Activated CD4-positive, alpha-beta T cell treated with anti-CD3 and anti-CD28 coated beads, Interleukin-2, amount 50 U/mL, for 16 hours (primary cell): ENCODE results near the gene CLPX.
A peak's percentile ranks its signal among the peaks of the same experiment; 100 is the strongest.
"Not testable (repeated sequence)": the region's sequence is repeated elsewhere in the genome, so short reads cannot be mapped to it uniquely, and the experiment has no call there.

Source experiments
- DNase-seq: peaks from one replicate; pipeline ENCODE4 v3.0.0-alpha.2; 2020

Gene CLPX

DNA sequence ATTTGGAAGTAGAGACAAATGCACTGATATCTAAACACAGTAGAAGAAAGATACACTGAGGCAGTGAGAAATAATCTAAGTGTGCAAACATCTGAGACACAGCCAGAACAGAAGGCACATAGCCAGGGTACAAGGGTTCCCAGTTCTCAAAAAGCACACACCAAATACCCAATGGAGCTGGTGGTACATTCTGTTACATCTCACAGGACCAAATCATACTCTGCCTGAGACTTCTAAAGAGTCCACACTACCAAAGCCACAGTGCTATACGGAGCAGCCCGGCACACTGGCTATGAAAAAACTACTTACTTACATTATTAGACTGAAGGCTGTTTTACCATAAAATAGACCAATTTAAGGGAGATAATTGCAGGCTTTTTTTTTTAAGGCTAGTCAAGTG is 19.3 kb downstream of the CLPX start:
- DNase-seq, result no peak

DNA sequence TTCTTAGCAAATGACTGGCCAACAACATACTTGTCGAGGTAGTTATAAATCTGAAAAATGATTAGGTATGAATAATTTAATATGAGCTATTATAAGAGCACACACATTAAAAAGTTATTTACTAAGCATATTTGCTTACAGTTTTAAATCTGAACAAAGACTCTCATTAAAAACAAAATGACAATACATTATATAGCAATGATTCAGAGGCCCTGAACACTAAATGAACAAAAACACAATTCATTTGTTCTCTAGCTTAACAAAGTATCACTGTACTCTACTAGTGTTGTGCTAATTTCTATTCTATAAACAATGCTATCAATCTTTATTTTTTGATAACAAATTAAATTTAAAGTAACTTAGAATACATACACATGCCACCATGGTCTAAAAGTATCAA is 21.0 kb downstream of the CLPX start:
- DNase-seq, result no peak

DNA sequence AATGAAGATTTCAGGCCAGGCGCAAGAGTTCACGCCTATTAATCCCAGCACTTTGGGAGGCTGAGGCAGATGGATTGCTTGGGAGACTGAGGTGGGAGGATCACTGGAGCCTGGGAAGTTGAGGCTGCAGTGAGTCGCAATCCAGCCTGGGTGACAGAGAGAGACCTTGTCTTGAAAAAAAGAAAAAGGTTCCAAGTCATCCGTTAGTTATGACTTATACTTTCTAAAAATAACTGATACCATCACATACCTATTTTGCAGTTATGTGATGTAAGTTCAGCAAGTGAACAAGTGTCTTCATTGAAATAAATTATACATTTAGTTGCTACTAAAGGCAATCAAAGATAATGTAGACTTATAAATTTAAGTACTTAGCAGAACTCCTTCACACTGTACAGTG is 22.1 kb downstream of the CLPX start:
- no peak for DNase-seq

DNA sequence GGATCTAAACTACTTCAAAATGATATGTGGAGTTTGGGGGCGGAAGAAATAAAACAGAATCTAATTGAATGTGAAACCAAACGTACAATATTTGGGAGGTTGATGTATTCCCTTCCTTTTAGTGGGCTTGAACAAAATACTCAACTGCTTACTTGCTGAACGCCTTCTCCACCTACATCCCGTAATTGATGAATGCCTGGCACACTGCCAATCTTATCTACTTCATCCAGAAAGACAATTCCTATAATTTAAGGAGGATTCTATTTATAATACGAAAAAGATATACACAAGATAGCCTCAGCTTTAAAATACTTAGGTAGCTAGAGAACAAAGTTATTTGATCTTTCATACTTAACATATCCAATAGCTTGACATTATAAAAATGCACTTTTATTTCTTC is 28.4 kb downstream of the CLPX start:
- DNase-seq, result no peak

DNA sequence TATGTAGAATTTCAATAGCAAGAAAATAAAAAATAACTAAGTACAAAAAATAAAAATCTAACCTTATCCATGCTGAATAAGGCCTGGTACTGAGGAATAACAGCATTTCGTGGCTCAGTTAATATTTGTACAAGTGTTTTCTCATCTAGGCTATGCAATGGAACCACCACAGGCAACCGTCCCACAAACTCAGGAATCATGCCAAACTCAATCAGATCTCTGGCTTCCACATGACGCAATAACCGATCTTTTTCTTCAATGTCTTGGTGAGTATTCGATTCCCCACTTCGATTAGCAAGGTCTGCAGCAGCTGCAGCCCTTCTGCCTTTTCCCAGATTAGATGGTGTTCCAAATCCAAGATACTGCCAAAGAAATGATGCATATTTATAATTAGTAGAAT is 30.4 kb downstream of the CLPX start:
- DNase-seq, result no peak

DNA sequence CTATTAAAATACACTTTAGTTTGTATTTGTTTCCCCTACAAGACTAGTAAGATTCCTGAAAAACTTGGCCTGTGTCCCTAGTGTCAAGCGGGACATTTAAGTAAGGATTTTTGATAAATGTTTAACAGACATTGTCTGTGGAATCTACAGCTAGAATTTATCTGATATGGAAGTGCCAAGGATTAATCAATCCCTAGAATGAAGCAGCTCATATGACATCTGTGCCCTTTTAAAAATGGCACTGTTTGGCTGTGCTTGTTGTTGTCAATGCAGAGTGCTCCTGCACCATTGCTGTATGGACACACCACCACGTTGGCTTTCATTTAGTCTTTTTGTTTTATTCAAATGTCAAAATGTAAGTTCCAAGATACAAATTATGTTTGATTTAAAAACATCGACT is 37.2 kb downstream of the CLPX start:
- no peak for DNase-seq

DNA sequence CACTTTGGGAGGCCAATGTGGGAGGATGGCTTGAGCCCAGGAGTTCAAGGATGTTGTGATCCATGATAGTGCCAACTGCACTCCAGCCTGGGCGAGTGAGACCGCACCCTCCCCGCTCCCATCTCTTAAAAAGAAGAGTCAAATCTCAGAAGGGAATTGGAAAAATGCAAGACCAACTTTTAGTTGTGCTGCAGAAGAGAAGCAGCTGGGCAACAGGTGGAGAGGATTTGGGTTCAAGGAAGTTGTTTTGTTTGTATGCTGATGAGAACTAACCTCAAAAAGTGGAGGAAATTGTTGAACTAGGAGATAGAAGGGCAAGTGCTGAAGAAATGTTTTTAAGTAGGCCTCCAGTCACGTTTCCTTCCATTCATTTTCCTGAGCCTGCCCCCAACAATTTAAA is 38.7 kb downstream of the CLPX start:
- DNase-seq, result no peak

DNA sequence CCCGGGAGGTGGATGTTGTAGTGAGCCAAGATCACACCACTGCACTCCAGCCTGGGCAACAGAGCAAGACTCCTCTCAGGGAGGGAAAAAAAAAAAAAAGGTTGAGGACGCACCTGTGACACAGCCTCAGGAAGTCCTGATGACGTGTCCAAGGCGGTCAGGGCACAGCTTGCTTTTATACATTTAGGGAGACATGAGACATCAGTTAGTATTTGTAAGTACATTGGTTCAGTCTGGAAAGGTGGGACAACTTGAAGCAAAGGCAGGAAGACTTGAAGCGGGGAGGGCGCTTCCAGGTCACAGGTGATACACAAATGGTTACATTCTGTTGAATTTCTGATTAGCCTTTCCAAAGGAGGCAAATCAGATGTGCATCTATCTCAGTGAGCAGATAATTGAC is 46.5 kb downstream of the CLPX start:
- DNase-seq, result not testable (repeated sequence)

DNA sequence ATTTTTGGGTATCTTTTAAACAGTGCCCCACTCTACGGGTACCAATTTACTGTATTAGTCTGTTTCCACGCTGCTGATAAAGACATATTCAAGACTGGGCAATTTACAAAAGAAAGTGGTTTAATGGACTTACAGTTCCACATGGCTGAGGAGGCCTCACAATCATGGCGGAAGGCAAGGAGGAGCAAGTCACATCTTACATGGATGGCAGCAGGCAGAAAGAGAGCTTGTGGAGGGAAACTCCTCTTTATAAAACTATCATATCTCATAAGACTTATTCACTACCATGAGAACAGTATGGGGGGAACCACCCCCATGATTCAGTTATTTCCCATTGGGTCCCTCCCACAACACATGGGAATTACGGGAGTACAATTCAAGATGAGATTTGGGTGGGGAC is 47.2 kb downstream of the CLPX start:
- not testable (repeated sequence) for DNase-seq

DNA sequence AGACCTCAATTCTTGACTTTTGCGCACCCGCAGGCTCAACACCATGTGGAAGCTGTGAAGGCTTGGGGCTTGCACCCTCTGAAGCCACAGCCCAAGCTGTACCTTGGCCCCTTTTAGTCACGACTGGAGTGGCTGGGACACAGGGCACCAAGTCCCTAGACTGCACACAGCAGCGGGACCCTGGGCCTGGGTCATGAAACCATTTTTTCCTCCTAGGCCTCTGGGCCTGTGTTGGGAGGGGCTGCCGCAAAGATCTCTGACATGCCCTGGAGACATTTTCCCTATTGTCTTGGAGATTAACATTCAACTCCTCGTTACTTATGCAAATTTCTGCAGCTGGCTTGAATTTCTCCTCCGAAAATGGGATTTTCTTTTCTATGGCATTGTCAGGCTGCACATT is 48.1 kb downstream of the CLPX start:
- not testable (repeated sequence) for DNase-seq

DNA sequence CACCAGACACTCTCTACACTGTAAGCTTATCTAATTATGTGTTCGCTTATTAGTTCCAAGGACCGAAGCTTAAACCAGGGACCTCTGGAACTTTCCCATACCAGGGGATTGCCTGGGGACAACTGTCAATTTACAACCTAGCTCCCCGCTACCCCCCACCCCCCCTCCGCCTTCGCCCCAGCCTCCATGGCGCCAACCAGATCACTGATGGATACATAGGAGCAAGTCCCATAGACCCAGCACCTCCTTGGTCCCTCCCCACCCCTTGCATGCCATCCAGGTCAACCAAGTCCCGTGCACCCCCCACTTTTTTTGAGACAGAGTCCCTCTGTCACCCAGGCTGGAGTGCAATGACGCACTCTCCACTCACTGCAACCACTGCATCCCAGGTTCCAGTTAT is 50.6 kb downstream of the CLPX start:
- DNase-seq, result no peak

DNA sequence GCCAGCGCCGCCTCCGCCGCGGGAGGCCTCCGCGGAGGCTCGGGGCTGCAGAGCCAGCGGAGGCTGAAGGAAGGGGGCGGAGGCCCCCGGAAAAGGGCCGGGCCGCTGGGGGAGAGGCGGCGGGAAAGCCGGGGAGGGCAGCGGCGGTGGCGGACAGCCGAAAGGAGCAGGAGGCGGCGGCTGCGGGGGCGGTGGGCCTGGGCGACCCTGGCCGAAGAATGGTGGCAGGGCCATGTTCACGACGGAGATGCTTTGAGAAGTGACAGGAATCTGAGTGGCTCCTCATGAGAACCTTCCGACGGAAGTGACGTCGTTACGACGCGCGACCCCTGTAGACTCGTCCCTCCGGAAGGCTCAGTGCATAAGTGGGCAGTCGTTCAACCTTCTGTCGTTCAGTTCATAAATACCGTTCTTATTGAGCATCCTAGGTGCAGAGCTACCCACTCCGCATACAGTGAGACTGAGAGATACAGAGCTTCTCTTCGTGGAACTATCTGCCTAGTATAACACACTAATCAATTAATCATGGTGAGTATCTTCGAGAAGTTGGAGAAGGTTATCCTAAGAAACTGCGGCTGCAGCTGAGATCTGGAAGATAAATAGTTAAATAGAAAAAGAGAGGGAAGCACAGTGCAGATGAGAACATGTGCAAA is 51.5 kb downstream of the CLPX start, which contains the start of gene PDCD7:
TSS of gene PDCD7 (minus strand) at position 261 of the 653 bp plus-strand sequence. CDS start at position 234, 27 bp downstream.
- DNase-seq, result peak; percentile 93

DNA sequence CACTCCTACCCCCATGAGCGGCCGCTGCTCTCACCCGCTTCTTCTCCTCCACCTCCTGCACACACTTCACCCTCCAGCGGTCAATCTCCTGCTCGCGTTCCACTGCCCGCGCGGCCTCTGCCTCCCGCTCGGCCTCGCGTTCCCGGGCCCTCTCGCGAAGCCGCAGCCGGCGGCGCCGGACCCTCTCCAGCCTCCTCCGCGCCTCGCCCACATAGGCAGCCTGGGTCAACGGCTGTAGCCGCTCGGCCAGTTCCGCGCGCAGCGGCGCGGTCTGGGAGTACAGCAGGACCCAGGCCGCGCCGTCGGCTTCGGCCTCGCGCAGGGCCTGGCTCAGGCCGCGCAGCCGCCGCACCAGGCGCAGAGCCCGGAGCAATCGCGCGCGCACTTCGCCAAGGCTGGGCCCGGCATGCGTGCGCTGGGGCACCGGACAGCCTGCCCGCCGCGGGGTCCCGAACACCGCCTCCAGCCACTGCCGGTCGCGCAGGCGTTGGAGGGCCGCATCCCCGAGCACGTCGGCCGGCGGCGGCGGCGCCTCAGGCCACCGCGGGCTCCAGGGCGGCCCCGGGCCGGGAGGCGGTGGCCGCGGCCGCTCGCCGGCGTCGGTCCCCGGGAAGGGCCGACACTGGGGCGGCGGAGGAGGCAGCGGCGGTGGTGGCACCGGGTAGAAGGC is 52.1 kb downstream of the CLPX start:
- peak; percentile 21 for DNase-seq

DNA sequence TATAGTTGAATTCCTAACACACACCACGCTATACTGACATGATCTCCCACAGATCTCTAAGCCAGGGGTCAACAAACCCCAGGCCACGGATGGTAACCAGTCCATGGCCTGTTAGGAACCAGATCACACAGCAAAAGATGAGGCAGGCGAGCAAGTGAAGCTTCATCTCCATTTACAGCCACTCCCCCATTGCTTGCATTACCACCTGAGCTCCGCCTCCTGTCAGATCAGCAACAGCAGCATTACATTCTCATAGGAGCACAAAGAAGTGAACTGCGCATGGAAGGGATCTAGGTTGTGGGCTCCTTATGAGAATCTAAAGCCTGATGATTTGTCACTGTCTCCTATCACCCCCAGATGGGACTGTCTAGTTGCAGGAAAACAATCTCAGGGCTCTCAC is 54.2 kb downstream of the CLPX start:
- DNase-seq, result peak; percentile 8

DNA sequence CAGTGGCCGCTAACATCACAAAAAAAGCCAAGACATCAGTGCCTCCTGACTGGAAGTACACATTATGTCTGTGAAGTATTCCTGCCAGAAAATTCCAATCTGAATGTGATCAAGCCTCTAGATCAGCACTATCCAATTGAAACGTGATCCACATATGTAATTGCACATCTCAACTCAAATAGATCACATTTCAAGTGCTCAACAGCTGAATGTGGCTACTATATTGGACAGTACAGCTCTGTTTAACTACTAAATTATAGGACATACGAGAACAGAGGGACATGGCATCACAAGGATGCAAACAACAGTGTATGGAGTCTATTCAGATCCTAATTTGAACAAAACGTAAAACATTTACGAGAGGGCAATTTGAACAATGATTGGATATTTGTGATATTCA is 69.6 kb downstream of the CLPX start:
- no peak for DNase-seq

DNA sequence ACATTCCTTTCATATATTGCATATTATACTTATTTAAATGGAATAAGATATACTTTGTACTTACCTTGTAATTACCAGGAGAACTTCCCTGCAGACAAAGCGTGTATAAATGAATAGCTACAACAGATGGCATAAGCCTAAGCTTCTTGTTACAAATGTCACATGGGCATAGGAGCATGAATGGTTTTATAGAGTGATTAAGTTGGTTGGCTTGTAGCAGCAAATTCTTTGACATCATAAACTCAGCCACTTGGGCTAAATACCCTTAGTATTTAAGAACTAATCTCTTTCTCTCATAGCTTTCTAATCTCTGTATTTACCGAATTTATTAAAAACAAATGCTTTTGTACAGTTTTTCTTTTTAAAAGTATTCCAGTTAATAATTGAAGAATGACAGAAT is 70.1 kb downstream of the CLPX start, which contains the start of gene UBAP1L:
TSS of gene UBAP1L (minus strand) at position 115 of the 400 bp plus-strand sequence. CDS start 8,985 bp downstream, outside the sequence.
- DNase-seq, result no peak

DNA sequence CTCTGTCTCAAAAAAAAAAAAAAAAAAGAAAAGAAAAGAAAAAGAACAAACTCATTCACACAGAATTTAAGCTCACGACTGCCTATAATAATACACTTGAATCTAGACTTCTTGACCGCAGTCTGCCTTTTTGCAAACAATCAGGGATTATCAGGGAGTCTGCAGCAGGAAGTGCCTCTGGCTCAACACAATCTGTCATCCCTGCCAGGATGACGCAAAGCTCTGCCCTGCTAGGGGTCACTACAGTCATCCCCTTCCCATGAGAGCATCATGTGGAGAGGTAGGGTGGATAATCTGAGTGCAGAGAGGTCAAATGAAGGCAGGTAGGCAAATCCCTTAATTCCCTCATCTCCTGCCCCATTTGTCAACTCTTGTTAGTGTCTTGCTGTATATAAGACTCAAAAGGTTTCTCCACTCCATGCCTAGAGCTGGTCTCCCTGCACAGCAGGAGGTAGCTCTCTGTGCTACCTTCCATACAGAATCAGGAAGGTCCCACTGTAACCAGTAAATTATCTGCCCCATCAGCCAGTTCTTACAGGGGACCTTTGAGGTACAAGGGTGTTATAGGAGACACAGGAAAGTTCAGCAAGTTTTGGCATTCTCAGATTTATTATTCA is 74.4 kb downstream of the CLPX start:
- DNase-seq, result no peak

DNA sequence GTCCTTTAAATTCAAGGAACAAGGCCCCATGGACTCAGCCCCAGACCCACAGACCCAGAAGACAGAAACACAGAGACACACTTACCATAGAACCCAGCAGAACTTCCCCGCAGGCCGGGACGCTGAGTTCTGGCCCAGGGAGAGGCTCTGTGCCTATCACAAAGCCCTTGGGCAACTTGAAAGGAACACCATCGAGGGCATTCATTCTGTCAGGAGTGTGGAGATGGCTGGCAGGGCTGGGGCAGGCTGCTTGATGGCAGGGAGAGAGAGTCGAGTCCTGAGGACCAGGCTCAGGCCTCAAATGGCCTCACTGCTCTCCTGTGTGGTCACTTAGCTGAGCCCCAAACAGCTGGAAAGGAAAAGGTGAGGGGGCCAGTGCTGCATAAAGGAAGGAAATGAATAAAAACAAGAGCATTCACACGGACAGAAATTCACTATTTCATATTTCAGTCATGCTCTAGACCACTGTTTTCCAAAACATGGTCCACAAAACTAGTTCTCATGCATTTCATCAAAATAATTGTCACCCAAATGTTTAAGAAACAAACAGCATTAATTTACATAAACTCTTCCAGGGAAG is 79.0 kb downstream of the CLPX start:
- peak; percentile 20 for DNase-seq

DNA sequence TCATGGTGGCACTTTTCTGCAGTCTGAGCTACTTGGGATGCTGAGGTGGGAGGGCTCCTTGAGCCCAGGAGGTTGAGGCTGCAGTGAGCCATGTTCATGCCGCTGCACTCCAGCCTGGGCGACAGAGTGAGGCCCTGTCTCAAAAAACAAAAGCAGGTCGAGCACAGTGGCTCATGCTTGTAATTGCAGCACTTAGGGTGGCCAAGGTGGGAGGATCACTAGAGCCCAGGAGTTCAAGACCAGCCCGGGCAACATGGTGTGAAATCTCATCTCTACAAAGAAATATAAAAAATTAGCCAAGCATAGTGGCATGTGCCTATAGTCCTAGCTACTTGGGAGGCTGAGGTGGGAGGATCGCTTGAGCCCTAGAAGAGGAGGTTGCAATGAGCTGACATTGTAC is 80.1 kb downstream of the CLPX start:
- no peak for DNase-seq

DNA sequence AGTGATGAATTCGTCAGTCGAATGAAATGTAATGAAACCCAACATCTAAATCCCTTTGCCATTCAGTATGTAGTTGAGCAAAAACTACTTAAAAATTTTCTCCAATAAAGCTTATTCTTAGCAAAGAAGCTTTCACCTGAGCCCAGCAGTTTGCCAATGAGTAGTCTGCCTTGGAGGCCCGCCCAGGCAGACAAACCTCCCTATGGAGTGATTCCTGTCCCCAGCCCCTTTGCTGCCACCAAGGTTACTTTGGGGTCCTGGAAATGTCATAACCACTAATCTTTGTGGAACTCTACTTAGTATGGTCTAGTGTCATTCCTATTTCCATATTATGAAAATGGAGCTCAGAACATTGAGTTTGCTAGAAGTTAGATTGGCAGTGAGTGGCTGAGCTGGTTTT is 82.2 kb downstream of the CLPX start:
- DNase-seq, result no peak

DNA sequence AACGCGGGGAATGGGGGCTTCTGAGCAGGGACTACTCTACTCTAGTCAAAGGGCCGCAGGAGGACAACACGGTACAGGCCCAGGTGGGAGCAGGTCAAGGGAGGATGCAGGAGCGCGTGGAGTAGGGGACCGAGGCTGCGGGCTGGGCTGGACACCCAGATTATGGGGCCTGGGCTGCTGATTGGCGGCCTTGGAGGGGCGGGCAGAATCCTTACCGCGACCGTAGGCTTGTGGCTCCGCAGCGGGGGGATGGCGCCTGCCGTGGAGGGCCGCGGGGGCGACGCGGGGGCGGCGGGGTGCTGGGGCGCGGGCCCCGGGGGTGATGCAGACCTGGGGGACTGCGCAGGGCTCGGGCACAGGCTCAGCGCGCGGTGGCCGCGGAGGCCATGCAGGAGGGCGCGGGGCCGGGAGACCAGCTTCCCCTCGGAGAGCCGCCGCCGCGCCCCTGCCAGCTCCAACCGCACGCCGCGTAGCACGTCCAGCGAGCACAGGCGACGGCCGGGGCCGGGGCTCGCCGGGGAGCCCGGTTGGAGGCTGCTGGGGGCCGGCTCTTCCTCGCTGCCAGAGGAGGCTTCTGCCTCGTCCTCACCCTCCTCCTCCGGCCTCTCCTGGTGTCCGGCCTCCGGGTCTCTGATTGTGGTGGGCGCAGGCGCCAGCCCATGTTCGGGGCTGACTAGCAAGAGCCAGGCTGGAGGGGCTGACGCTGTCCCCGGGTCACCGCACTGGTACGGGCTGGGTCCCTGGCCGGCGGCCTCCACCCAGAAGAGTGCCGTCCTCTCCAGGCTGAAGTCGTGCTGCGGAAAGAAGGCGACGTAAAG is 83.0 kb downstream of the CLPX start:
- no peak for DNase-seq

DNA sequence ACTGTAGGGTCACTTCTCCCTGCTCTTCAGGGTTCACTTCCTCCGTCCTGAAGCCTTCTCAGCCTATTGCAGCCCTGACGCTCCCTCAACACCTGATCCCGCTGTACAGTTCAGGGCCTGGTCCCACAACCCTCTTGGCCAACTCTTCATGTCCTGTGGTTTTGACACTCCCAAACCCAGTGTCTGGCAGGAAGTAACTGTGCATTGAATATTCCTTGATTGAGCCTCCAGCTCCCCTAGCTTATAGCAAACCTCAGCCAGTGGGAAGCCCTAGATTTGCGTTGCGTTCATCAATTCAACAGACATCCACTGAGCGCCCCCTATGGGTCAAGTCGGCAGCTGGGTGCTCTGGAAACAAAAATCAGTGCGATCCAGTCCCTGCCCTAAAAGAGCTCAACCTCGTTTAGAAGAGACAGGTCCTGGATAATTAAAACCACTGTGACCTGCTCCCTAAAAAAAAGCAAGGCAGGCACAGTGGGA is 83.7 kb downstream of the CLPX start:
- peak; percentile 50 for DNase-seq

DNA sequence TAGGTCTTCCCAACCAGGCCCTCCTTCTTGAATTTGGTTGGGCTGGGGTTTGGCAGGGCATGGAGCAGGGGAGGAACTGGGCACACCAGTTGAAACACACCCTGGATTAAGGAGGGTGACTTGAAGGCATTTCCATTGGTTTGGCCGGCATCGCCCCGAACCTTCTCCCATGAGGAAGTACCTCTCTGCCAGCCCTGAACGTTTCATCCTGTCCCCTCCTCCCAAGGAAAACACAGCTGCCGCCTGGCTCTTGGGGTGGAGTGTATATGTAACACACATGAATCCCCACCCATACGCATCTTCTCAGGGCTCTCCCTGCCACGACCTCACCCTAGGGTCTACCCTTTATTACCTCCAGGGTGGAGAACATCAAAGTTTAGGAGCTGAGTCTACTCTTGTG is 84.7 kb downstream of the CLPX start:
- DNase-seq, result no peak
